Activated naive CD8-positive, alpha-beta T cell treated with anti-CD3 and anti-CD28 coated beads for 36 hours (primary cell): ENCODE data around the gene SLITRK3. TPM values are rescaled to one million over a fixed set of nuclear protein-coding genes. Genes with fewer than 3 reads are reported as not detected.

Source experiments
- DNase-seq: peaks from one replicate; pipeline ENCODE4 v3.0.0; 2021
- H3K27ac Mint-ChIP-seq: one replicate; pipeline ENCODE4 v1.8.0; 2022; ENCODE audit warnings: mild to moderate bottlenecking, moderate library complexity, mixed read lengths
- H3K27me3 Mint-ChIP-seq: one replicate; pipeline ENCODE4 v1.8.0; 2022; ENCODE audit warnings: mild to moderate bottlenecking, mixed read lengths
- H3K36me3 Mint-ChIP-seq: one replicate; pipeline ENCODE4 v1.8.0; 2021; ENCODE audit warnings: mild to moderate bottlenecking, mixed read lengths
- H3K4me1 Mint-ChIP-seq: one replicate; pipeline ENCODE4 v1.8.0; 2021; ENCODE audit warnings: mixed read lengths
- H3K4me3 Mint-ChIP-seq: one replicate; pipeline ENCODE4 v1.8.0; 2022; ENCODE audit warnings: mild to moderate bottlenecking, moderate library complexity, mixed read lengths
- H3K9me3 Mint-ChIP-seq: one replicate; pipeline ENCODE4 v1.8.0; 2022; ENCODE audit warnings: mixed read lengths
- total RNA-seq, 2 experiments: library from RNA; stranded (reverse); gene quantifications; one replicate each; pipeline ENCODE4 v1.2.3, GENCODE V29; 2021

Gene SLITRK3, protein sequence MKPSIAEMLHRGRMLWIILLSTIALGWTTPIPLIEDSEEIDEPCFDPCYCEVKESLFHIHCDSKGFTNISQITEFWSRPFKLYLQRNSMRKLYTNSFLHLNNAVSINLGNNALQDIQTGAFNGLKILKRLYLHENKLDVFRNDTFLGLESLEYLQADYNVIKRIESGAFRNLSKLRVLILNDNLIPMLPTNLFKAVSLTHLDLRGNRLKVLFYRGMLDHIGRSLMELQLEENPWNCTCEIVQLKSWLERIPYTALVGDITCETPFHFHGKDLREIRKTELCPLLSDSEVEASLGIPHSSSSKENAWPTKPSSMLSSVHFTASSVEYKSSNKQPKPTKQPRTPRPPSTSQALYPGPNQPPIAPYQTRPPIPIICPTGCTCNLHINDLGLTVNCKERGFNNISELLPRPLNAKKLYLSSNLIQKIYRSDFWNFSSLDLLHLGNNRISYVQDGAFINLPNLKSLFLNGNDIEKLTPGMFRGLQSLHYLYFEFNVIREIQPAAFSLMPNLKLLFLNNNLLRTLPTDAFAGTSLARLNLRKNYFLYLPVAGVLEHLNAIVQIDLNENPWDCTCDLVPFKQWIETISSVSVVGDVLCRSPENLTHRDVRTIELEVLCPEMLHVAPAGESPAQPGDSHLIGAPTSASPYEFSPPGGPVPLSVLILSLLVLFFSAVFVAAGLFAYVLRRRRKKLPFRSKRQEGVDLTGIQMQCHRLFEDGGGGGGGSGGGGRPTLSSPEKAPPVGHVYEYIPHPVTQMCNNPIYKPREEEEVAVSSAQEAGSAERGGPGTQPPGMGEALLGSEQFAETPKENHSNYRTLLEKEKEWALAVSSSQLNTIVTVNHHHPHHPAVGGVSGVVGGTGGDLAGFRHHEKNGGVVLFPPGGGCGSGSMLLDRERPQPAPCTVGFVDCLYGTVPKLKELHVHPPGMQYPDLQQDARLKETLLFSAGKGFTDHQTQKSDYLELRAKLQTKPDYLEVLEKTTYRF
- total RNA-seq, result not detected

DNA sequence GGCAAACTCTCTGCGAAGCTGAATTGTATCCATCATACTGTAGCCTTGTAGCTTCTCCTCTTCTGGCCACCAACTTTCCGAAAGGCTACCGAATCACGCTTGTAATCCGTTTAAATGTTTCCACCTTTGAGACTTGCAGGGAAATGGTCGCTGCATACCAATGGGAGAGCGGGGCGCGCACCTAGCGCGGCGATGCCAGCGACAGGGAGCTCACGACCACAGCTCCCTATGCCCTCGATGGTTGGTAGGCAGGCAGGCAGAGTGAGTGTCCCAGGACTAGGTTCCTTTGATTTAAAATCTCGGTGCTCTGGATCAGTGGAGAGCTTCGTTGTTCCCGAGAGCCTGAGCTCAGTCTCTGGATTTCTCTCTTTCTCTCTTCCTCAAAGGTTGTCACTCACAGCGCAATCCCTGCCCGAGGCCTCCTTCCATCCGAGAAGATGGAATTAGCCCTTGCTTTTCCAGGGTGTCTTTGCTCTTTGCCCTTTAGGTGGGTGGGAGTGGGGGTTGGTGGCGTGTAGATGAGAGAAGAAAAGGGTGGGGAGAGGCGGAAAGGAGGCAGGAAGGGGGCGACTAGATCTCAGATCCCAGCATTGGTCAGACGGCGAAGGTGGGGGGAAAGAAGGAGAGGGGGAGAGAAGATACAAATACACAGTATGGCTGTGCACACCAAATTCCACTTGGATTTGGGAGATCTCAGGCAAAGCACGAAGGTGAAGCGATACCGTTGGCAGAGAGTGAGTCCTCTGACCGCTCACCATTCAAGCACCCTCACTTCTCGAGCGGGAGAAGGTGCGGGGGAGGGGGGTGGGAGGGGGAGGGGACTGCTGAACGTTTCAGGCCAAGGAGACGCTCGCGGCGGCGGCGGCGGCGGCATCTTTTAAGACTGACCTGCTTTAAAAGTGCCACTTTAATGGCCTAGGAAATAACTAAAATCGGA lies at the start of gene SLITRK3:
TSS of gene SLITRK3 (minus strand) at position 745 of the 937 bp plus-strand sequence. CDS start 5,554 bp downstream, outside the sequence.
- no peak within 1 kb of the TSS for H3K27ac Mint-ChIP-seq
- DNase-seq, result no peak
- H3K4me3 Mint-ChIP-seq, result peak within 1 kb of the TSS; percentile 66
- H3K36me3 Mint-ChIP-seq, result no peaks in the 10 kb centered on the region
- H3K27me3 Mint-ChIP-seq, result peaks cover 71% of the 10 kb centered on the region
- peaks cover 4% of the 10 kb centered on the region for H3K9me3 Mint-ChIP-seq
- H3K4me1 Mint-ChIP-seq, result peaks cover 16% of the 10 kb centered on the region

DNA sequence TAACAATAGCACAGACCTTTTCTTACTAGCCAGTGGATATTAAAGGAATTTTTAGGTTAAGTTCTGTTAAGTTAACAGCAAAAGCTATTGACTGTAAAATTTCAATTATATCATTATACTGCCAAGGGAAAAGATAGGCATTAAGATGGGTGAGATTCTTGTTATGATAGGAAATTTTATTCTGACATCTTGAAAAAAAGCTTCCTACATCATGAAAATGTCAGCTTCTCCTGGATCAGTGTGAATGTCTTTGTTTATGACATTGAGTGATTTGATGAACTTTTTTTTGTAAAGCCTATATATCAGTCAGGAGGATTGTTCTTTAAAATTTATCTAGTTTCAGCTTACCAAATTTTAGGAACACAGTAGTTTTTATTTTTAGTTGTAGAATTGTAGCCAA lies 47.4 kb upstream of the SLITRK3 start:
- Mint-ChIP-seq H3K4me3 (no peak overlapping the region), H3K36me3 (no peaks in the 10 kb centered on the region), H3K27me3 (no peaks in the 10 kb centered on the region), H3K4me1 (no peaks in the 10 kb centered on the region), H3K27ac (no peak overlapping the region), H3K9me3 (peaks cover 1% of the 10 kb centered on the region)
- no peak for DNase-seq

DNA sequence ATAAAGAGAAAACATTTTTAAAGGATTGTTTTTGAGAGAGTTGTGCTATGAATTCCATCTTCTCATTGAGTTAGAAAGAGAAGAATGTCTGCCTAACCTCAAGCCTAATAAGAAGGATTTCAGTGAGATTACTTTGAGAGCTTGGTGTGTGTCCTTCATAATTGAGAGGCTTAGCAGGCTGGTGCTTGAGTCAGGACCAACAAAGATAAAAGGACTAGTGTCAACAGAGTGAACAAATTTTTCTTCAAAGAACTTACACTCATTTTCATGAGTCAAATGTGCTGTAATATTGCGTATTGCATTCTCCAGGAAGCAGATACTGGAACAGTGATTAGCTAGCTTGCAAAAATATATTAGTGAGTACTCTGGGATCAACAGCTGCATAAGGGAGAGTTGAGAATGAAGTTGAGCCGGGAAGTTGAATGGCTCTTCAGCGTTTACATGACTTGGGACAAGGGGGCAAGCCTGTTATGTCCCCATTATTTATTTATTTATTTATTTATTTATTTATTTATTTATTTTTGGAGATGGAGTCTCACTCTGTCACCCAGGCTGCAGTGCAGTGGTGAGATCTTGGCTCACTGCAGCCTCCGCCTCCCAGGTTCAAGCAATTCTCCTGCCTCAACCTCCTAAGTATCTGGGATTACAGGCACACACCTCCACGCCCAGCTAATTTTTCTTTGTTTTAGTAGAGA lies 37.5 kb upstream of the SLITRK3 start:
- Mint-ChIP-seq H3K4me1 (no peaks in the 10 kb centered on the region), H3K27ac (no peak overlapping the region), H3K9me3 (peaks cover 1% of the 10 kb centered on the region), H3K4me3 (no peak overlapping the region), H3K36me3 (no peaks in the 10 kb centered on the region), H3K27me3 (no peaks in the 10 kb centered on the region)
- no peak for DNase-seq

DNA sequence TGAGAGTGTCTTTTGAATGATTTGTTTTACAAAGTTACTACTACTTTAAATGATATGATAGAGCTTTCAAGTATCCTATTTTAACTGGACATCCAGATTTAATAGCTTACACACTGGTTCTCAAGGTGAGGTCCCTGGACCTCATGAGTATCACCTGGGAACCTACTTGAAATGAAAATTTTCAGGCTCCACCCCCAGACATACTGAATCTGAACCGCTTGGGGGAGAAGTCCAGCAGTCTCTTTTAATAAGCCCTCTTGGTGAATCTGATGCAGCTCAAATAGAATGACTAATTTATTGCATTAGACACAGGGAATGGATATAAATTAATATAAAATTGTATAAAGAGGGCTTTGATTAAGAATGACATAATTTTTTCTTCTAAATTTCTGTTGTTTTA lies 29.4 kb upstream of the SLITRK3 start:
- no peaks in the 10 kb centered on the region for H3K4me1 Mint-ChIP-seq

DNA sequence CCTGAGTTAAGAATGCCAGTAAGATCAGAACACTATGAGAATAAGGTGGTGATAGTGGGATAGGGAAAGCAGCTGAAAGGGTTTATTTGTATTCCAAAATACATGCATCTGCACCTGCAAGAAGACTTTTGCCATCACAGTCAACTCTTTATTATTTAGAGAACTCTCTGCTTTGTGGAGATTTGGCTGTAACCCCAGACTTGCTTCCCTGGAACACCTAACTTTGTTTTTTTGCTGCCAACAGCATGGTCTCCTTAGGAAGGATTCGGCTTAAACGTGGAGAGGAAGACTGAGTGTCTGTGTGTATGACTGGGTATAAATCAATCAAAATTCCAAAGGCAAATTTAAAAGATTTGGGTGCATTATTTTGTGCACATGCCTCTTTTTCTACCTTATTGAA lies 21.6 kb upstream of the SLITRK3 start:
- DNase-seq, result no peak
- H3K27ac Mint-ChIP-seq, result no peak overlapping the region
- H3K9me3 Mint-ChIP-seq, result peaks cover 2% of the 10 kb centered on the region
- H3K27me3 Mint-ChIP-seq, result no peaks in the 10 kb centered on the region
- no peaks in the 10 kb centered on the region for H3K36me3 Mint-ChIP-seq
- no peaks in the 10 kb centered on the region for H3K4me1 Mint-ChIP-seq
- no peak overlapping the region for H3K4me3 Mint-ChIP-seq

More for the DNA sequence above, 29.4 kb upstream of the SLITRK3 start:
- no peaks in the 10 kb centered on the region for H3K36me3 Mint-ChIP-seq
- H3K27ac Mint-ChIP-seq, result no peak overlapping the region
- H3K4me3 Mint-ChIP-seq, result no peak overlapping the region
- DNase-seq, result no peak
- H3K9me3 Mint-ChIP-seq, result peaks cover 5% of the 10 kb centered on the region
- no peaks in the 10 kb centered on the region for H3K27me3 Mint-ChIP-seq

DNA sequence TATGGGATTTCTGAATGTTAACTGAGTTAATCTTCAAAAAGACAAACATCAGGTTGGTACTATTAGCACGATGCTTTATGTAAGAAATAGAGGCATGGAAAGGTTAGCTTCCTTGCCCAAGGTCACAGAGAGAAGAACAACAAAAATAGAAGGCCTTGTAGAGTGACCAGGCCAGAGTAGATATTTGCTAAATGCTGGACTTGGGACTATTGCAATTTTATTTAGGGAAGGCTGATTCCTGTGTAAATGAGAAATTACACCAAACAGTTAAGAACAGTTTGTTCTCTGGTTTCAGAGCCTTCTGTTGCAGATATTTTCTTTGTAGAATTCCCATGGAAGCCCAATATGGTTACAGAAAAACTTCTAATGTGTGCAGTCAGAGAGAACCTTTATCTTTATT lies 16.4 kb upstream of the SLITRK3 start:
- H3K27ac Mint-ChIP-seq, result no peak overlapping the region
- no peak for DNase-seq
- peaks cover 2% of the 10 kb centered on the region for H3K9me3 Mint-ChIP-seq
- no peaks in the 10 kb centered on the region for H3K36me3 Mint-ChIP-seq
- H3K4me1 Mint-ChIP-seq, result no peaks in the 10 kb centered on the region
- H3K4me3 Mint-ChIP-seq, result no peak overlapping the region
- H3K27me3 Mint-ChIP-seq, result peaks cover 8% of the 10 kb centered on the region

DNA sequence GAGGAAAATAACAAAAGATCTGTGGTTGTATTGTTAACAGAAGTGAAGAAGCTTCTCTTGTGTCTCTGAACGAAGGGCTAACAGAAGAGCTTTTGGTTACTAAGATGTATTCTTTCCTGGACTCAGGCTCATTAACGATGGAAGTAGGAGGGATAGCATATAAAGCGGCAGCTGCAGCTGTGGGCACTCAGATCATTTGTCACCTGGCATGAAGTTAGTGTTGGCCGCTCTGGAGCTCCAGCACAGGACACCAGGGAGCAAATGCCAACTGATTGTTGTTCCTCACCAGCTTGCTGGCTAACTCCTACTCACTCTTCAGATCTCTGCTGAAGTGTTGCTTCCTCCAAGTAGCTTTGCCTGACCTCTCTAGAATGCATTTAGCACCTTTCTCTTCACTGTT lies 15.5 kb upstream of the SLITRK3 start:
- Mint-ChIP-seq H3K4me3 (no peak overlapping the region), H3K4me1 (peaks cover 2% of the 10 kb centered on the region), H3K36me3 (no peaks in the 10 kb centered on the region), H3K27ac (no peak overlapping the region), H3K9me3 (peaks cover 2% of the 10 kb centered on the region), H3K27me3 (peaks cover 14% of the 10 kb centered on the region)
- no peak for DNase-seq

DNA sequence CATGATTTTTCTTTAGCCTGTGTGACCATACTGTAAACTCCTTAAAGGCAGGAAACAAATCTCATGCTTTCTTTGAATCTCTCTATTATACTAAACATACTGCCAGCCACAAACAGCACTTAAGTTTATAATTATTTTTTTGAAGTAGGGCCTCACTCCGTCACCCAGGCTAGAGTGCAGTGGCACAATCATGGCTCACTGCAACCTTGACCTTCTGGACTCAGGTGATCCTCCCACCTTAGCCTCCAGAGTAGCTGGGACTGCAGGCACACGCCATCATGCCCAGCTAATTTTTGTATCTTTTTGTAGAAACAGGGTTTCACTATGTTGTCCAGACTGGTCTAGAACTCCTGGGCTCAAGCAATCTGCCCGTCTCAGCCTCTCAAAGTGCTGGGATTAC lies 14.5 kb upstream of the SLITRK3 start:
- Mint-ChIP-seq H3K4me1 (peaks cover 2% of the 10 kb centered on the region), H3K27ac (no peak overlapping the region), H3K27me3 (peaks cover 17% of the 10 kb centered on the region), H3K9me3 (peaks cover 2% of the 10 kb centered on the region), H3K4me3 (no peak overlapping the region), H3K36me3 (no peaks in the 10 kb centered on the region)
- no peak for DNase-seq

DNA sequence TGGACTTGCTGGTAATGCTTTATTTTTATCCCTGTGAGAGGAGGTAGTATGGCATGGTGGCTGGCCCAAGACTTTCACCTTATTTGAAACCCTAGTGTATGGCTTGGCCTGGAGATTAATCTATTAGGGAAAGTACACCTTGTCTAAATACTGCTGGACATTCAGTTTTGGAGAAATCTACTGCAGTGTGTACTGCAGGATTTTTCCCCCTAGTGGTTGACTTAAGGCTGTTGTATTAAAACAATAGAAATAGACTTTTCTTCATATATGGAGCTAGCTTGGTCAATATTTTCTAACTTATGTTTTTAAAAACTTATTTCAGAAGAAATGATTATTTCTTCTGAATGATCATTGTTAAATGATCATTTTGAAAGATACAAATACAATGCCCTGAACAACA lies 13.9 kb upstream of the SLITRK3 start:
- Mint-ChIP-seq H3K36me3 (no peaks in the 10 kb centered on the region), H3K27me3 (peaks cover 18% of the 10 kb centered on the region), H3K27ac (no peak overlapping the region), H3K4me3 (no peak overlapping the region), H3K4me1 (peaks cover 2% of the 10 kb centered on the region), H3K9me3 (peaks cover under 1% of the 10 kb centered on the region)
- no peak for DNase-seq

DNA sequence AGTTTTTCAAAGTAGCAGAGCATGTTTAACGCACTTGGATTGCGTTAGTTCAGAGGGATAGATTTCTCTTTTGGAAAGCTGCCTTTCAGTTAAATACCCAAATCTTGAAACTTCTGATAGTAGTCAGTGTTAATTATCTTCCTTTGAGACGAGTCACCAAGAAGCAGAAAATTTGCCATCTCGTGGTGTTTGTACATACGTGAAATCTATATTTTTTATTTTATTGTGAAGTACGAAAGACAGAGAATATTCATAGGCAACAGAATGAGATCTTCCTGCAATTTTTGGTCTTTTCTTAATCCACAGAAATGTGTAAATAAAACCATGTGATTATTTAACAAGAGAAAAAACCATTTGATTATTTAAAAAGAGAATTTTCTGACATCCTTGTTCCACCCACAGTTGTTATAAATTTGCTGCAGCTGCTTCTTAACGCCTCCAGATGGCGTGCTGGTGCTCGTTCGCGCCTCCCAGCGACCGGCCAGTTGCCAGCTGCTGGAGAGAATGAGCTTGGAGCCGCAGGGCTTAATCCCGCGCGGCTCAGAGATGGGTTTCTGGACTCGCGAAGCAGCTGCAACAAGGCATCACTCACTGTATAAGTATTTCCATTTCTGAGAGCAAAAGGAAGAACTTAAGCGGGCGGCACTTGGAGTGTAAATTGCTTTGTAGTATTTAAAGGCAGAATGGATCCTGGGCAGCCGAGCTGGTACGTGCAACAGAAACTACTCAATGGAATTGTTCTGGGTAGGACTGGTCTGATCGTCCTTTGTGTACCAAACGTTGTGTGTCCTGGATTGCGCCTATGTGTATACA lies 10.5 kb upstream of the SLITRK3 start:
- peak; percentile 43 for DNase-seq
- peak overlapping the region; percentile 61 for H3K4me3 Mint-ChIP-seq

DNA sequence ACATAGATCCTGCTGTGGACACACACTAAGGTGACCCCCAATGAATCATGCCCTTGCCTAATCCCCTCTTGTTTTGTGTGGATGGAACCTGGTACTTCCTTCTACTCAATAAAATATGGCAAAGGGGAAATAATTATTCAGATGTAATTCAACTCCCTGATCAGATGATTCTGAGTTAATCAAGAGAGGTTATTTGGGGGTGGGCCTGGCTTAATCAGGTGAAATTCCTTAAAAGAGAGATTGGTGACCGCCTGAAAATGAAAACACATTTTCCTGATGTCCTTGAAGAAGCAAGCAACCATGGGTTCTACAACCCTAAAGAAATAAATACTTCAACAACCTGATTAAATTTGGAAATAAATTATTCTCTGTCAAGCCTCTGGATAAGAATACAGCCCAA lies 8.3 kb upstream of the SLITRK3 start:
- H3K36me3 Mint-ChIP-seq, result no peaks in the 10 kb centered on the region
- peaks cover 2% of the 10 kb centered on the region for H3K4me1 Mint-ChIP-seq
- H3K9me3 Mint-ChIP-seq, result no peaks in the 10 kb centered on the region
- H3K27me3 Mint-ChIP-seq, result peaks cover 27% of the 10 kb centered on the region
- no peak overlapping the region for H3K27ac Mint-ChIP-seq
- DNase-seq, result no peak
- no peak overlapping the region for H3K4me3 Mint-ChIP-seq

More for the DNA sequence above, 10.5 kb upstream of the SLITRK3 start:
- Mint-ChIP-seq H3K27ac (no peak overlapping the region), H3K4me1 (peaks cover 2% of the 10 kb centered on the region), H3K9me3 (no peaks in the 10 kb centered on the region), H3K36me3 (no peaks in the 10 kb centered on the region), H3K27me3 (peaks cover 22% of the 10 kb centered on the region)

DNA sequence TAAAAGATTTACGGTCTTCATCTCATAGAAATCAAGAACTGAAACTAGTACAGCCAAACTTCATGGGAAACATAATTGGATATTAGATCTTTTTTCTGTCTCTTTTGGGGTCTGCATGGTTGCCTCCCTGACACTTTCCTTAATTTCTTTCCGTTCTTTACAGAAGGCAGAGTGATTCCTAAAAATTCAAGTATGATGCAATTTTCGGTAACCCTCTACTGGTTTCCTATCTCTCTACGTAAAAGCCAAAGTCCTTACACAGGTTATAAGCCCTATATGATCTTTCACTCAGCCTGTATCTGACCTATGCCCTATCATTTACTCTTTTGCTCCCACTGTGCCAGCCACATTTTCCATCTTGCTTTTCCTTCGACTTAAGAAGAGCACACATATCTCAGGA lies 6.8 kb upstream of the SLITRK3 start:
- H3K27me3 Mint-ChIP-seq, result peaks cover 30% of the 10 kb centered on the region

DNA sequence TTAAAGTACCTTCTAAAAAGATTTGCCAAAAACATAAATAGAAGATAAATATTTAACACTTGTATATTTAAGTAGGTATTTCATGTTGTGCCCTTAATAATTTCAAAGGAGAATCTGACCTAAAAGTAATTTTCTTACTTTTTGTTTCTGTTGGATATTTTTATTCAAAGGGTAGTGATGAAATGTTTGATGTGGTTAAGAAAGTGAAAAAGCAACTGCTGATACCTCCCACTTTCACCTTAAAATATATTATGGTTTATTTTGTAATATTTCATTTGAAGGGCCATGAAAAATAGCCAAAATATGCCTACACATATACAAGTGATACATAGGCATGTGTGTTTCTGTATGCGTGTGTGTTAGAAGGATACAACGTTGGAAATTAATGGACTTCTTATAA lies 5.8 kb upstream of the SLITRK3 start:
- Mint-ChIP-seq H3K4me1 (peaks cover 4% of the 10 kb centered on the region), H3K27ac (no peak overlapping the region), H3K9me3 (no peaks in the 10 kb centered on the region), H3K4me3 (no peak overlapping the region), H3K27me3 (peaks cover 30% of the 10 kb centered on the region), H3K36me3 (no peaks in the 10 kb centered on the region)
- DNase-seq, result no peak

More for the DNA sequence above, 6.8 kb upstream of the SLITRK3 start:
- Mint-ChIP-seq H3K4me3 (no peak overlapping the region), H3K4me1 (peaks cover 2% of the 10 kb centered on the region), H3K27ac (no peak overlapping the region), H3K36me3 (no peaks in the 10 kb centered on the region), H3K9me3 (no peaks in the 10 kb centered on the region)
- no peak for DNase-seq
